ENCODE results near the gene SMARCC1. TPM values are rescaled to one million over a fixed set of nuclear protein-coding genes. Genes with fewer than 3 reads are reported as not detected.

Gene SMARCC1
- total RNA-seq, 1 experiment from 2014 or later, result 43.1 TPM

DNA sequence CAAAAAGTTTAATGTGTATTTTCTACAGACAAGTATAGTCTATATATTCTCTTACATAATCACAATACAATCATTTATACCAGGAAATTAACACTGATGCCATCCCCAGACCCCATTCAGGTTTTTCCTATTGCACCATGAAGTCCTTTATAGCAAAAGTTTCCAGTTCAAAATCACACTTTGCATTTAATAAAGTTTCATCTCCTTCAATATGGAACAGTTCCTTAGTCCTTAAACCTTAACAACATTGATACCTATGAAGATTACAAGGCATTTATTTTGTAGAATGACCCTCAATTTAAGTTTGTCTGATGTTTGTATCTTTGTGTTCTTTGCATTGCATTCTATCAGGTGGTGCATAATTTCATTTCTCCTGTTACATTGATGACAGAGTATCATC, 2.0 kb upstream of the SMARCC1 start:
- peaks cover 14% of the 10 kb centered on the region for H4K20me1 ChIP-seq (ENCODE audit: low read length)
- POLR2A ChIA-PET (ENCODE audit: unreplicated experiment), result no interaction called here
- no peaks in the 10 kb centered on the region for H3K9me3 ChIP-seq (ENCODE audit: low read length)
- H3K79me2 ChIP-seq (ENCODE audit: low read length), result peaks cover 30% of the 10 kb centered on the region
- no peaks in the 10 kb centered on the region; the same call in 1 of the 2 replicates for H3K36me3 ChIP-seq (ENCODE audit: low read depth, low read length)
- no peak overlapping the region for H3K4me2 ChIP-seq (ENCODE audit: low read length)
- ATAC-seq (no peak), DNase-seq (no peak)
- CTCF ChIA-PET, result no interaction called here
- H3K9me2 ChIP-seq (replicated peaks; ENCODE audit: low read length), result no peaks in the 10 kb centered on the region
- no peaks in the 10 kb centered on the region for H3F3A ChIP-seq (ENCODE audit: low read length, unreplicated experiment)
- TF ChIP-seq, protein P1, sequence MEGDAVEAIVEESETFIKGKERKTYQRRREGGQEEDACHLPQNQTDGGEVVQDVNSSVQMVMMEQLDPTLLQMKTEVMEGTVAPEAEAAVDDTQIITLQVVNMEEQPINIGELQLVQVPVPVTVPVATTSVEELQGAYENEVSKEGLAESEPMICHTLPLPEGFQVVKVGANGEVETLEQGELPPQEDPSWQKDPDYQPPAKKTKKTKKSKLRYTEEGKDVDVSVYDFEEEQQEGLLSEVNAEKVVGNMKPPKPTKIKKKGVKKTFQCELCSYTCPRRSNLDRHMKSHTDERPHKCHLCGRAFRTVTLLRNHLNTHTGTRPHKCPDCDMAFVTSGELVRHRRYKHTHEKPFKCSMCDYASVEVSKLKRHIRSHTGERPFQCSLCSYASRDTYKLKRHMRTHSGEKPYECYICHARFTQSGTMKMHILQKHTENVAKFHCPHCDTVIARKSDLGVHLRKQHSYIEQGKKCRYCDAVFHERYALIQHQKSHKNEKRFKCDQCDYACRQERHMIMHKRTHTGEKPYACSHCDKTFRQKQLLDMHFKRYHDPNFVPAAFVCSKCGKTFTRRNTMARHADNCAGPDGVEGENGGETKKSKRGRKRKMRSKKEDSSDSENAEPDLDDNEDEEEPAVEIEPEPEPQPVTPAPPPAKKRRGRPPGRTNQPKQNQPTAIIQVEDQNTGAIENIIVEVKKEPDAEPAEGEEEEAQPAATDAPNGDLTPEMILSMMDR (conservative IDR thresholded peaks at IDR 0.05; ENCODE audit: low read depth, low read length), result no peak
- no peak for TF ChIP-seq EZH2 (IDR thresholded peaks at IDR 0.05; ENCODE audit: low read length, unreplicated experiment)
- no peak for TF ChIP-seq EZH2phosphoT487 (IDR thresholded peaks at IDR 0.05; ENCODE audit: borderline replicate concordance, low read length)
- H3K27ac ChIP-seq (ENCODE audit: low read length), result no peak overlapping the region
- no peaks in the 10 kb centered on the region for H3K27me3 ChIP-seq (ENCODE audit: low read length)
- peaks cover 18% of the 10 kb centered on the region for H3K4me1 ChIP-seq (ENCODE audit: insufficient read depth, low read length)
- no TSS peak for BruUV-seq (replicated peaks)
- no peak overlapping the region for H2AFZ ChIP-seq (ENCODE audit: low read length)
- H3K9ac ChIP-seq (ENCODE audit: low read length), result no peak overlapping the region
- intact Hi-C loops (cut with micrococcal nuclease), result loop anchor here (10.0 kb wide), 1 partner anchor 119 kb away; no protein-coding TSS in a partner anchor
- no peak overlapping the region for H3K4me3 ChIP-seq (ENCODE audit: low read length)

DNA sequence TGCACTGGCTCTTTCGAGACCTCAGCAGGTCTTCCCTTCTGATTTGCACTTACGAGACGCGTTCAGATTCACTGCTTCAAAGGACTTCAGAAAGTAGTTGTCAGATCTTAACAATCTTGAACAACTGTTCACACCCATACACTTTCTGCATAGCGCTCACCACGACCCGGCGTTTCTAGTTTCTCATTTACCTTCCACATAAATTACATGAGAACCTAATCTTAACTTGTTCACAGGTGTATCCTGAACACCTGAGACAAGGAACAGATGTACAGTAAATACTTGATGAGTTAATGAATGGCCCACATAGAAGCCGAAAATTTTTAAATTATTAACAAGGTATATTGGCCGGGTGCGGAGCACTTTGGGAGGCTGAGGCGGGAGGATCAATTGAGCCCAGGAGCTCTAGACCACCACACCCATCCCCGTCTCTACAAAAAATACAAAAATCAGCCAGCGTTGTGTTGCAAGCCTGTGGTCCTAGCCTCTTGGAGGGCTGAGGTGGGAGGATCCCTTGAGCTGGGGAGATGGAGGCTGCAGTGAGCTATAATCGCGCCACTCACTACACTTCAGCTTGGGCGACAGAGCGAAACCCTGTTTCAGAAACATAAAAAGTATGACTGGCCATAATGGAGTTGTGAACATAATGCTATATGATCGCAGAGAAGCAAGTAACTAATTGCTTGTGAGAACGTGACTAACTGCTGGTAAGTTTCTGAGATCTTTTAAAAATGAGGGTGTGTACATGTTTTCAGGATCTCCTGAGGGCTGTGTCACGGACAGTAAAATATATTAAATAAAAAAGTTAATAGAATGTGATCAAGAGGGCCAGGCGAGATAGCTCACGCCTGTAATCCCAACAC, 984 bp upstream of the SMARCC1 start:
- Histone ChIP-seq H3K9ac (ENCODE audit: low read length) (peak overlapping the region; percentile 98), H3K4me3 (ENCODE audit: low read length) (peak overlapping the region; percentile 82), H3K36me3 (ENCODE audit: low read depth, low read length) (no peaks in the 10 kb centered on the region; the same call in 1 of the 2 replicates), H3K4me1 (ENCODE audit: insufficient read depth, low read length) (peaks cover 20% of the 10 kb centered on the region), H3K9me2 (replicated peaks; ENCODE audit: low read length) (no peaks in the 10 kb centered on the region), H3K27ac (ENCODE audit: low read length) (peak overlapping the region; percentile 82), H3K4me2 (ENCODE audit: low read length) (peak overlapping the region; percentile 90), H3K27me3 (ENCODE audit: low read length) (no peaks in the 10 kb centered on the region), H3K9me3 (ENCODE audit: low read length) (no peaks in the 10 kb centered on the region), H3K79me2 (ENCODE audit: low read length) (peaks cover 40% of the 10 kb centered on the region), H2AFZ (ENCODE audit: low read length) (peak overlapping the region; percentile 74), H4K20me1 (ENCODE audit: low read length) (peaks cover 23% of the 10 kb centered on the region), H3F3A (ENCODE audit: low read length, unreplicated experiment) (no peaks in the 10 kb centered on the region)
- no peak for ATAC-seq
- intact Hi-C loops (cut with micrococcal nuclease), result loop anchor here (10.0 kb wide), 1 partner anchor 118 kb away; no protein-coding TSS in a partner anchor
- BruUV-seq (replicated peaks), result no TSS peak
- TF ChIP-seq EZH2phosphoT487 (IDR thresholded peaks at IDR 0.05; ENCODE audit: borderline replicate concordance, low read length) (no peak), EZH2 (IDR thresholded peaks at IDR 0.05; ENCODE audit: low read length, unreplicated experiment) (no peak)
- TF ChIP-seq, protein P1 (conservative IDR thresholded peaks at IDR 0.05; ENCODE audit: low read depth, low read length), result no peak
- no peak for DNase-seq
- ChIA-PET POLR2A (ENCODE audit: unreplicated experiment) (no interaction called here), CTCF (no interaction called here)
